HepG2 (cell line): ENCODE measurements around the gene PSMA7. TPM values are rescaled to one million over a fixed set of nuclear protein-coding genes. Genes with fewer than 3 reads are reported as not detected.

Source experiments
- HDAC1 ChIP-seq: sonication (generic); formaldehyde crosslinking; IDR thresholded peaks from 2 replicates; pipeline ENCODE4 v1.5.1; 2020; ENCODE audit warnings: mild to moderate bottlenecking, missing genetic modification reagents
- HES4 ChIP-seq: sonication (generic); formaldehyde crosslinking; IDR thresholded peaks from 2 replicates; pipeline ENCODE4 v1.9.0; 2021; ENCODE audit warnings: mild to moderate bottlenecking, missing genetic modification reagents, borderline replicate concordance
- JUN ChIP-seq: sonication (generic); formaldehyde crosslinking; IDR thresholded peaks from 2 replicates; pipeline ENCODE4 v1.4.0; 2020; ENCODE audit warnings: mild to moderate bottlenecking, missing genetic modification reagents
- KLF9 ChIP-seq: IDR thresholded peaks from 2 replicates; pipeline ENCODE4 v1.6.1; 2016; ENCODE audit warnings: low read depth
- KMT2A ChIP-seq: sonication (generic); formaldehyde crosslinking; IDR thresholded peaks from 2 replicates; pipeline ENCODE4 v1.4.0; 2020; ENCODE audit warnings: missing genetic modification reagents
- NFRKB ChIP-seq: fragments of 450-650 bp; IDR thresholded peaks from 2 replicates; pipeline ENCODE4 v1.6.1; 2017
- PITX1 ChIP-seq: sonication (generic); formaldehyde crosslinking; IDR thresholded peaks from 2 replicates; pipeline ENCODE4 v1.5.1; 2020; ENCODE audit warnings: mild to moderate bottlenecking, missing genetic modification reagents
- SP2 ChIP-seq: sonication (generic); formaldehyde crosslinking; IDR thresholded peaks from 2 replicates; pipeline ENCODE4 v1.5.1; 2020; ENCODE audit warnings: mild to moderate bottlenecking, missing genetic modification reagents
- U2AF1 ChIP-seq: fragments of 200-400 bp; formaldehyde crosslinking; optimal IDR thresholded peaks from 2 replicates; pipeline ENCODE3; 2017; ENCODE audit warnings: mild to moderate bottlenecking, low read depth, low read length
- ZBTB21 ChIP-seq: sonication (generic); formaldehyde crosslinking; IDR thresholded peaks from 2 replicates; pipeline ENCODE4 v1.4.0; 2020; ENCODE audit warnings: missing genetic modification reagents
- ZKSCAN5 ChIP-seq: sonication (generic); formaldehyde crosslinking; IDR thresholded peaks from 2 replicates; pipeline ENCODE4 v1.5.1; 2020; ENCODE audit warnings: mild to moderate bottlenecking, missing genetic modification reagents
- ZNF337 ChIP-seq: sonication (generic); formaldehyde crosslinking; IDR thresholded peaks from 2 replicates; pipeline ENCODE4 v1.5.1; 2020; ENCODE audit warnings: missing genetic modification reagents, low read depth, mild to moderate bottlenecking, borderline replicate concordance
- ZNF501 ChIP-seq: sonication (generic); formaldehyde crosslinking; IDR thresholded peaks from 2 replicates; pipeline ENCODE4 v1.5.1; 2020; ENCODE audit warnings: mild to moderate bottlenecking, moderate library complexity, missing genetic modification reagents
- ZNF563 ChIP-seq: sonication (generic); formaldehyde crosslinking; IDR thresholded peaks from 2 replicates; pipeline ENCODE4 v1.8.0; 2022; ENCODE audit warnings: mild to moderate bottlenecking, moderate library complexity, missing genetic modification reagents
- ZNF564 ChIP-seq: sonication (generic); formaldehyde crosslinking; IDR thresholded peaks from 2 replicates; pipeline ENCODE4 v1.8.1; 2023; ENCODE audit warnings: mild to moderate bottlenecking, missing genetic modification reagents
- polyA plus RNA-seq, 8 experiments: library from polyadenylated mRNA; depleted of rRNA in 3 of 8; stranded (reverse) in 7 of 8; unstranded in 1 of 8; fragments of >200 nt; fragmentation: Illumina TruSeq in 4 of 8; extraction: Trizol in 4 of 8; gene quantifications; 2 replicates each; pipeline versions ENCODE4 v1.2.1 to v1.2.3, GENCODE V29; 2011 to 2016; ENCODE audit warnings: low read depth in 4 of 8, missing spikeins in 1 of 8, mixed read lengths in 1 of 8; ENCODE audit not compliant: insufficient read depth in 1 of 8
- total RNA-seq, 5 experiments: library from RNA; depleted of rRNA; stranded (reverse); fragments of >200 nt; fragmentation: Illumina TruSeq; extraction: Trizol; gene quantifications; 2 replicates each; pipeline ENCODE4 v1.2.3, GENCODE V29; 2016; ENCODE audit warnings: low read depth in 1 of 5
- TF ChIP-seq, protein P1 (sequence below): sonication (generic); formaldehyde crosslinking; IDR thresholded peaks from 2 replicates; pipeline ENCODE4 v1.4.0; 2020; ENCODE audit warnings: mild to moderate bottlenecking, missing genetic modification reagents
- TF ChIP-seq, protein P2 (sequence below): IDR thresholded peaks from 2 replicates; pipeline ENCODE4 v1.6.1; 2016; ENCODE audit warnings: mild to moderate bottlenecking, missing biosample characterization, missing genetic modification reagents
- TF ChIP-seq, protein P3 (sequence below): sonication (generic); formaldehyde crosslinking; IDR thresholded peaks from 2 replicates; pipeline ENCODE4 v1.8.0; 2022; ENCODE audit warnings: mild to moderate bottlenecking, missing genetic modification reagents; ENCODE audit not compliant: insufficient replicate concordance

Gene PSMA7
- total and polyA plus RNA-seq, 2 of the 13 experiments (the other 11 are each of a cell fraction or from before 2014, with no cell fraction given) = 531 to 631 TPM

DNA sequence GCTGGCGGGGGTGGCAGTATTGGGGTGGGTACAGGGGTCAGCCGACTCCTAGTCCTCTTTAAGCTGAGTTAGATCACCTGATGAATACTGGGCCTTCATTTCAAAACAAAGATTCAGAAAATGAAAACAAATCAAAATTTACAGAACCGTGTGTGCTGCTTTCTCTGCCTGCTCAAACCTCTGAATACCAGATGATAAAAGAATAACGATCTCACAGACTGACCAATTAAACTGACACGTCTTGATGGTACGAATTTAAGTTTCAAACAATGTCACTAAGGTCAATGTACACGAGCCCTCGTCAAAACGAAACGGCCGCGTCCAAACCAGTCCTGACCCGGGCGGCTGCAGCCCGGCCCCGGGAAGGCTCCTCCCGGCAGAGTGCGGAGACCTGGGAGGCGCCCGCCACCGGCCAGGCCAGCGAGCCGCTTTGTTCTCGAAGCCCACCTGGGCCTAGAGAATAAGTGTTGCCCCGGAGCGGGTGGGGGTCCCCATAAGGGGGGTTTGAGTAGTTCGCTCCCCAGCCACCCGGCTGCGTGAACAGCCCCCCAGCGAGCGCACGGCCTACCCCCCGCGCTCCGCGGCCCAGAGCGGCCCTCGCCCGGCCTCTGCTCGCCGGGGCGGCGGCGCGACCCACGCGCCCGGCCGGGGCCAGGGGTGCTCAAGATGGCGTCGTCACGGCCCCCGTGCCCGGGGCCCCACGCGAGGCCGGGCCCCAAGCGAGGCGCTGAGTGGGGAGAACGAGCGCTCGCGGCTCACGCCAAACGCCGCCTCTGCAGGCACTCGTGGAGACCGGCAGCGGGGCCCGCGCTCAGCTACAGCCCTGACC is 728 bp downstream of the PSMA7 start (continued):
- TF ChIP-seq U2AF1 (no peak), KLF9 (CRISPR knock-in tag) (no peak), HDAC1 (CRISPR knock-in tag) (no peak), ZNF564 (CRISPR knock-in tag) (no peak), JUN (CRISPR knock-in tag) (no peak), ZKSCAN5 (CRISPR knock-in tag) (no peak), KMT2A (CRISPR knock-in tag) (no peak), ZNF337 (0 out of 2 replicates have a peak, but pooled peaks have one; percentile 7), ZNF501 (no peak), SP2 (CRISPR knock-in tag) (peak; percentile 46; the same call in 1 of the 2 replicates), HES4 (CRISPR knock-in tag) (0 out of 2 replicates have a peak, but pooled peaks have one; percentile 15), PITX1 (CRISPR knock-in tag) (no peak), ZNF563 (peak; percentile 66; the same call in 1 of the 2 replicates), NFRKB (no peak), ZBTB21 (CRISPR knock-in tag) (0 out of 2 replicates have a peak, but pooled peaks have one; percentile 21)
- TF ChIP-seq, protein P1, sequence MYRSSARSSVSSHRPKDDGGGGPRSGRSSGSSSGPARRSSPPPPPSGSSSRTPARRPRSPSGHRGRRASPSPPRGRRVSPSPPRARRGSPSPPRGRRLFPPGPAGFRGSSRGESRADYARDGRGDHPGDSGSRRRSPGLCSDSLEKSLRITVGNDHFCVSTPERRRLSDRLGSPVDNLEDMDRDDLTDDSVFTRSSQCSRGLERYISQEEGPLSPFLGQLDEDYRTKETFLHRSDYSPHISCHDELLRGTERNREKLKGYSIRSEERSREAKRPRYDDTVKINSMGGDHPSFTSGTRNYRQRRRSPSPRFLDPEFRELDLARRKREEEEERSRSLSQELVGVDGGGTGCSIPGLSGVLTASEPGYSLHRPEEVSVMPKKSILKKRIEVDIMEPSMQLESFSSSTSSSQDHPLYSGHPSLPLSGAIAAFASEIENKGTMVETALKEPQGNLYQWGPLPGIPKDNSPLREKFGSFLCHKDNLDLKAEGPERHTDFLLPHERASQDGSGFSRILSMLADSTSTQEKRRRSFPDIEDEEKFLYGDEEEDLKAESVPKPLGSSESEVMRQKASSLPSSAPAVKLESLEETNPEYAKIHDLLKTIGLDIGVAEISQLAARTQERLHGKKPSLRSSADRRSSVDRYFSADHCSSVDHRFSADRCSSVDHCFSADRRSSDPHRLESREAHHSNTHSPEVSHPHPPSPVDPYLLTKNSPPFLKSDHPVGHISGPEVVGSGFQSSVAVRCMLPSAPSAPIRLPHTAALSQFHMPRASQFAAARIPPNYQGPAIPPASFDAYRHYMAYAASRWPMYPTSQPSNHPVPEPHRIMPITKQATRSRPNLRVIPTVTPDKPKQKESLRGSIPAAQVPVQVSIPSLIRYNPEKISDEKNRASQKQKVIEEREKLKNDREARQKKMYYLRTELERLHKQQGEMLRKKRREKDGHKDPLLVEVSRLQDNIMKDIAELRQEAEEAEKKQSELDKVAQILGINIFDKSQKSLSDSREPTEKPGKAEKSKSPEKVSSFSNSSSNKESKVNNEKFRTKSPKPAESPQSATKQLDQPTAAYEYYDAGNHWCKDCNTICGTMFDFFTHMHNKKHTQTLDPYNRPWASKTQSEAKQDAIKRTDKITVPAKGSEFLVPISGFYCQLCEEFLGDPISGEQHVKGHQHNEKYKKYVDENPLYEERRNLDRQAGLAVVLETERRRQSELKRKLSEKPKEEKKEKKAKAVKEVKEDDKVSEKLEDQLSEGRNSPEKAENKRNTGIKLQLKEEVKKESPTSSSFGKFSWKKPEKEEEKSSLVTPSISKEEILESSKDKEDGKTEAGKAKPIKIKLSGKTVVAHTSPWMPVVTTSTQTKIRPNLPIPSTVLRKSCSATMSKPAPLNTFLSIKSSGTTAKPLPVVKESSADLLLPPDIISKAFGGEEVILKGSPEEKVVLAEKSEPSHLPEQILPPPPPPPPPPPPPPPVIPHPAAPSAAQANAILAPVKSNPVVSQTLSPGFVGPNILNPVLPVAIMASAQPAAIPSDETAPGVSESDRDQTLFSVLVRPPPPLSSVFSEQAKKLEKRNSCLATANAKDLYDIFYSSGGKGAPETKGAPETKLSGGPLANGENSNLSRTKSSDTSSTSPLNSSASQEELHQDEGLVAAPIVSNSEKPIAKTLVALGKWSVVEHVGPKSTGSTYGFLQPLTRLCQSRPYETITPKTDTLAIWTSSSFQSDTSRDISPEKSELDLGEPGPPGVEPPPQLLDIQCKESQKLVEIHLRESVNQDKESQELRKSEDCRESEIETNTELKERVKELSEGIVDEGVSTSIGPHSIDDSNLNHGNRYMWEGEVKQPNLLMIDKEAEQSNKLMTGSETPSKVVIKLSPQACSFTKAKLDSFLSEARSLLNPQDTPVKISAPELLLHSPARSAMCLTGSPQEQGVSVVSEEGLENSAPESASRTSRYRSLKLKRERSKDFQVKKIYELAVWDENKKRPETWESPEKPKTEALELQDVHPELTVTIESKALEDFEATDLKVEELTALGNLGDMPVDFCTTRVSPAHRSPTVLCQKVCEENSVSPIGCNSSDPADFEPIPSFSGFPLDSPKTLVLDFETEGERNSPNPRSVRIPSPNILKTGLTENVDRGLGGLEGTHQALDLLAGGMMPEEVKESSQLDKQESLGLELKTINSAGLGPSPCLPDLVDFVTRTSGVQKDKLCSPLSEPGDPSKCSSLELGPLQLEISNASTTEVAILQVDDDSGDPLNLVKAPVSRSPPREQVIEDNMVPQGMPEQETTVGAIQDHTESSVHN (CRISPR knock-in tag) = no peak
- TF ChIP-seq, protein P2, sequence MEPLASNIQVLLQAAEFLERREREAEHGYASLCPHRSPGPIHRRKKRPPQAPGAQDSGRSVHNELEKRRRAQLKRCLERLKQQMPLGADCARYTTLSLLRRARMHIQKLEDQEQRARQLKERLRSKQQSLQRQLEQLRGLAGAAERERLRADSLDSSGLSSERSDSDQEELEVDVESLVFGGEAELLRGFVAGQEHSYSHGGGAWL (CRISPR knock-in tag) = no peak
- TF ChIP-seq, protein P3, sequence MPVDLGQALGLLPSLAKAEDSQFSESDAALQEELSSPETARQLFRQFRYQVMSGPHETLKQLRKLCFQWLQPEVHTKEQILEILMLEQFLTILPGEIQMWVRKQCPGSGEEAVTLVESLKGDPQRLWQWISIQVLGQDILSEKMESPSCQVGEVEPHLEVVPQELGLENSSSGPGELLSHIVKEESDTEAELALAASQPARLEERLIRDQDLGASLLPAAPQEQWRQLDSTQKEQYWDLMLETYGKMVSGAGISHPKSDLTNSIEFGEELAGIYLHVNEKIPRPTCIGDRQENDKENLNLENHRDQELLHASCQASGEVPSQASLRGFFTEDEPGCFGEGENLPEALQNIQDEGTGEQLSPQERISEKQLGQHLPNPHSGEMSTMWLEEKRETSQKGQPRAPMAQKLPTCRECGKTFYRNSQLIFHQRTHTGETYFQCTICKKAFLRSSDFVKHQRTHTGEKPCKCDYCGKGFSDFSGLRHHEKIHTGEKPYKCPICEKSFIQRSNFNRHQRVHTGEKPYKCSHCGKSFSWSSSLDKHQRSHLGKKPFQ (CRISPR knock-in tag) = no peak
